GM19328 (cell line): ENCODE data around the gene MPP3.
"Not testable (repeated sequence)": the region's sequence is repeated elsewhere in the genome, so short reads cannot be mapped to it uniquely, and the experiment has no call there.

ENCODE experiments used
- ATAC-seq: cut with Tn5 transposase; IDR thresholded peaks from one replicate; pipeline ENCODE4 v1.9.1; 2021; ENCODE audit warnings: mild to moderate bottlenecking, moderate library complexity; ENCODE audit not compliant: unreplicated experiment

Gene MPP3

DNA sequence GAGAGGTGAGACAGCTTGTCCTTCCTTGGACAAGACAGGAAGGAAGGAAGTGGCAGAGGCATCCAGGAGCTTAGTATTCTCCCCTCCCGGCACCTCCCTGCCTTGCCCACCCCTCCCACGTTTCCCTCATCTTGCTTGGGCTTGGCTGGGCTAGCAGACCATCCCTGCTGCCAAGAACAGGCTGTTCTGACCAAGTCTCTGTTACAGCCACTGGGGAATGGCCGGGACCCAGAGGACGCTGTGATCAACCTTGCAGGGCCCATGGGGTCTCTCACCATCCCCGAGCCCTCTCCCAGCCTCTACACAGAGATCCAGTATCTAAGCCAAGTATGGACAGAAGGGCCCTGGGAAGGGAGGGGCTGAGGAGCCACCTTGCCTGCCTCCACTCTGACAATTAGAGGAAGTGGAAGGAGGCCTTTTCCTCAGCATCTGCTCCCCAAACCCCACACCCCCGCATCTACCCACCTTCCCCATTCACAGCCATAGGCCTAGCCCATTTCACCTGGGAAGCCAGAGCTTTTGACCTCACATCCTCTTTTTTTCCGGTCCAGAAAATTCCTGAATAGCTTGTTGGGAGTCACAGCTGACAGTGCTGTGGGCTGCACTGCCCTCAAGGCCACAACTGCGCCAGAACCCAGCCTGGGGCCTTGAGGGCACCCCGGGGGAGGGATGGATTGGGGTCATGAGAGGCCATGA lies 28.1 kb upstream of the MPP3 start:
- no peak for ATAC-seq

DNA sequence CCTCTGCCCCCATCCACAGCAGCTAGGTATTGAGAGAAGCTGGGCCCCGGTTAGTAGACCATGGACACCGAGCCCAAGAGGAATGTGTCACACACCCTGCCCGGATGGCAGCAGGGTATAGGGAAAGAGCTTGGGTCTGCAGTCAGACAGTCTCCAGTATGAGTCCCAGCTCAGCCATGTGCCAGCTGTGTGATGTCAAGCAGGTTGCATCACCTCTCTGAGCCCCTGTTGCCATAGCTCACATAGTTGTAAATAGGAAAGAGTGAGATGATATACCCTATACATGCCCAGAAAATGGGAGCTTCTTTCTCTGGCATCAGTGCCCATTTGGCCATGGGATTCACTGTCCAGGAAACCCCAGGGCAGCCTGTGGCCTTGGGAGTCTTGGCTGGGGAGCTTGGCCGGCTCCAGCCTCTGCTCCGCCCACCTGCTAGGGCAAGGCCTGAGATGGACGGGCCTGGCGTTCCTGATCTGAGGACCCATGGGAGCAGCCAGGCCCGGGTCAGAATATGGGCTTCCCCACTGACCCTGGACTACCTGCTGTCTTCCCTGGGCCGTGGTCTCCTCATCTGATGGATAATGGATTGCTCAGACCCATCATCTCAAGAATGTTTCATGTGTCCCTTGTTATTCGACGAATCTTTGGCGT lies 27.3 kb upstream of the MPP3 start:
- no peak for ATAC-seq

DNA sequence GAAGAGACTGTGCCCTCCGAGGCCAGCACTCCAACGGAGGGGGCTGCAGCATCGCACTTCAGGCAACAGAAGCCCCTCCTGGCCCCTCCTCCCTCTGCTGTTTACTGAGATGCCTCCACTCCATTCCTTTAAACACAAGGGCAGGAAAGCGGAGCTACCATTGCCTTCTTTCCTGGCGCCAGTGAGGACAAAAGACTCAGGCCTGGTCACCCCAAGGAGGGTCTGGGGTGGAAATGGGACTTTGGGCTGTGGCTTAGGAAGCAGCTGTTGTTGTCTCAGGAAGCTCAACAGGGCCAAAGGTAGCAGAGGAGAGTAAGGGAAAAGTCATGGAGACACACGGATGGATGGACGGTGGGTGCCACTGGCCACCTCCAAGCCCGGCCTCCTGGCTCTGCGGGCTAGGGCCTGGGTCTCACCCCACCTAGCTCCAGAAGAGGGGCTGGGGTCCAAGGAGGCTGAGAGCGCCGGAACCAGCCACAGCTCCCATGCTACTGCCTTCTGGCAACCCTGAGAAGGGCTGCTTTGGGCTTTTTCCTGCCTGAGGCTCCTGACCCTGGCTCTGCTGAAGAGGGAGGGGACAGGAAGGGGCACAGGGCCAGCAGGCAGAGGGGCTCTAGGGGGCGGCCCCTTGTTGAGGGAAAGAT lies 25.1 kb upstream of the MPP3 start:
- no peak for ATAC-seq

DNA sequence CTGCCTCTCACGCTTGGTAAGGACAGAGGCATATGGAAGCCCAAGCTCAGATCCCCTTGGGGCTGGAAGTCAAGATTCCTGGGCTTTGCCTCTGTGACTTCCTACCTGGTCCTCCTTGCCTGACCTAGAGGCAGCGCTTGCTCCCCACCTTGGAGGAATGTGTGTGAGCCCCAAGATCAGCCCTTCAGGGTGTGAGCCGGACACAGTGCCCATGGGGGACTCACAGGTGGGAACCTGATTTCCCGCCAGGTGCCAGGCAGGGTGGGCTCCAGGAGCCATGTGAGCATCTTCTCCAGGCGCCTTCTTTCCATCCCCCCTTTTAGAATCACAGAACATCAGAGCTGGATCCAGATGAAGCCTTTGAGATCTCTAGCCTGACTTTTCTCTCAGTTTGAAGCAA lies 24.2 kb upstream of the MPP3 start:
- no peak for ATAC-seq

DNA sequence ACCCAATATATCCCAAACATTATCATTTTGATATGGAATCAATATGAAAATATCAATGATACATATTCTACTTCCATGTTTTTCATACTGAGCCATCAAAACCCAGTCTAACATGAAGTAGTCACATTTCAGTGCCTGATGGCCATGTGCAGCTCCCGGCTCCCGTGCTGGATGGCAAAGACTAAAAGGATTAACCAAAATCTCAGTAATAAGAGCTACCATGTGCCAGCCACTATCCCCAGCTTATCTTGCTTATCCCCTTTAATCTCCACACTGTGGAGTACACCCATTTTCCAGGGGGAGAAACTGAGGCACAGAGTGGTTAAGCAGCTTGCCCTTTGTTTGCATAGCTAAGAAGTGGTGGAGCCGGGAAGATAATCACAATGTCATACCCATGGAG lies 23.2 kb upstream of the MPP3 start:
- ATAC-seq: no peak

DNA sequence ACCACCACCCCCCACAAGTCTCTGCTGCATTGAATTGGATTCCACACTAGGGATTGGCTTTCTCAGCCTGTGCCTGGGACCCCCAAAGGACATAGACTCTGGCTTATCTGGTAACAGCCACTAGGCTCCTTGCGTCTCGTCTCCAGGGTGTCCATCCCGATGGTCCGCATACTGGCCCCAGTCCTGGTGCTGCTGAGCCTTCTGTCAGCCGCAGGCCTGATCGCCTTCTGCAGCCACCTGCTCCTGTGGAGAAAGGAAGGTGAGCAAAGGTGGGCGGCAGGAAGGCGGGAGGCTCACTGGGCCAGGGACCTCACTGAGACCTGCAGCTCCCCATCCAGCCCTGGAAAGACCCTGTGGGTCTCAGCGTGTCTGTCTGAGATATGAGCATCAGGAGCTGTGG lies 22.1 kb upstream of the MPP3 start:
- ATAC-seq: no peak

DNA sequence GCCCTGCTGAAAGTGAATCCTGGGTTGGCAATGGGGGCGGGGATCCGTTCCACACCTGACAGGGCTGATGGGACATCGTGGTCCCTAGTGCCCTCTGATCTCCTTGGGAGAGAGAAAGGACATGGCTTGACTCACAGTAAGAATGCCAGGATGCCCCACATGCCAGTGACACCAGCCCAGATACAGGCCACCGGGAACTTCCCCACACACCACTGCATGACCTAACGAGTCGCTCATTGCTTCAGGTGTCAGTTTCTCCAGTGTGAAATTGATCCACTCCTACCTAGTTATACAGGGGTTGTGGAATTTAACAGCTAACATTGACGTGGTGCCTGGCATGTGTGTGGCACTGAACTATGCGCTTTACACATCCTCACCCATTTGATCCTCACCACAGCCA lies 21.6 kb upstream of the MPP3 start:
- no peak for ATAC-seq

DNA sequence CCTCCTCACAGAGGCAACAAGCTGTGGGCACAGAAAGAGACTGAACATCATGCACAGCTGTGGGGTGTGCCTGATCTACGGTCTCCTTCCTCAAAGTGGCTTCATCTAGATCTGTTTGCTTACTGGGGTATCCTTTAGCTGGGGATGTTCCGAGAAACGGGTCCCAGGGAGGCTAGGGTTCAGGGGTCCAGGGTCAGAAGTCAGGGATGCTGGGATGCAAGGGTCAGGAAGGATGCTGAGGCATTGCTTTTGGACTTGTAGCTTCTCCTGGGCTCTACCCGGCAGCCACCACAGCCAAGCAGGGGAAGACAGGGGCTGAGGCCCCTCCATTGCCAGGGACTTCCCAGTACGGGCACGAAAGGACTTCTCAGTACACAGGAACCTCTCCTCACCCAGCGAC lies 20.6 kb upstream of the MPP3 start:
- no peak for ATAC-seq

DNA sequence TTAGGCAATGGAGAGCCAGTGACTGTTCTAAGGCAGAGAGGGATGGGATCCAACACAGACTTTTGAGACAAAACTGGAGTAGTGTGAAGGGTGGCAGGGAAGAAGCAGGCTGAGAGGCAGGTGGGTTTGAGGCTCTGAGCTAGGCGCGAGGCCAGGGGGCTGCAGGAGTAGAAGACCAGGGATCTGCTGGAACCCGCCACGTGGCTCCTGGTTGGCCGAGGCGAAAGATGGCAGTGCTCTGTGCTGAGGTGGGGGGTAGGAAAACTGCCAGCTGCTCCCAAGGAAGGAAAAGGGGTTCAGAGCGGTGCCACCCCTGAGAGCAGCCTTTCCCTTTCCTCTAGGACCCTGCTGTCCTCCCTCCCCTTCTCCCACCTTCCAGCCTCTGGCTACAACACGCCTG lies 19.6 kb upstream of the MPP3 start:
- ATAC-seq: no peak

DNA sequence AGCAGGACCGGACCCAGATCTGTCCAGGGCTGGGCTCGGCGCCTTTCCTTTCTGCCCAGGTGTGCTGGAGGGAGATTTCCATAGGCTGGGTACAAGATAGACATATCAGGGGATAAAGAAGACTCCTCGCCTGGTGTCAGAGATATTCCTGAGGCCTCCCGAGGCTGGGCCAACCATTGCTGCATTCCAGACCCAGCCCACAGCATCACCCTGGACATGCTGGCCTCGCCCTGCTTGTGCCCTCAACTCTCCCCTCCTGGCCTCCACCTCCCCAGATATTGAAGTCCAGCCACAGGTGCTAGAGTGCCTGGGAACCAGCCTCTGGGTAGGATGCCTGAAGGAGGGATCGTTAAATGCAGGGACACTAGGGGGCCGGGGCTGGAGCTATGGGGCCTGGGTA lies 16.2 kb upstream of the MPP3 start:
- no peak for ATAC-seq

DNA sequence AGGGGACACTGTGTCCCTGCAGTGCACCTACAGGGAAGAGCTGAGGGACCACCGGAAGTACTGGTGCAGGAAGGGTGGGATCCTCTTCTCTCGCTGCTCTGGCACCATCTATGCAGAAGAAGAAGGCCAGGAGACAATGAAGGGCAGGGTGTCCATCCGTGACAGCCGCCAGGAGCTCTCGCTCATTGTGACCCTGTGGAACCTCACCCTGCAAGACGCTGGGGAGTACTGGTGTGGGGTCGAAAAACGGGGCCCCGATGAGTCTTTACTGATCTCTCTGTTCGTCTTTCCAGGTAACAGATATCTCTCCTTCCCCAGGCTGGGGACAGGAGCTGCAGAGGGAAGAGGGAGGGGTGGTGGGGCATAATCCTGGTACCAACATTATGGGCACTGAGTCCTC lies 15.7 kb upstream of the MPP3 start:
- no peak for ATAC-seq

DNA sequence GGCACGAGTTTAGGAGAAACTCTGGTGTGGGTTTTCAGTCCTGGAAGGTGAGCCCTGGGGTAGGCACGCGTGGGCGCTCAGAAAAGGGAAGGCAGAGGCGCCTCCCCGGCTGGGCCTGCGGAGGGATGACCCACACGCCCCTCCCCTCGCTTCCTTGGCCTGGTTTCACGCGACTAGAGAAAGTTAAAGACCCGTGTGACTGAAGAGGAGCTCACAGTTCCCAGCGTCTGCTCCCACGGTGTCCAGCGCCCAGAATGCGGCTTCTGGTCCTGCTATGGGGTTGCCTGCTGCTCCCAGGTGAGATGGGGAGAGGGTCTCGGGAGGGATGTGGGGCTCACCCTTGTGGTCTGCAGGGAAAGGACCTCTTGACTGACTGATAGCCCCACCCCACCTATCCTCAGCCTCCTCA lies 14.0 kb upstream of the MPP3 start, which contains the start of gene CD300LG:
TSS of gene CD300LG (plus strand) at position 214 of the 409 bp plus-strand sequence. CDS start at position 255, 41 bp downstream.
- ATAC-seq: no peak

DNA sequence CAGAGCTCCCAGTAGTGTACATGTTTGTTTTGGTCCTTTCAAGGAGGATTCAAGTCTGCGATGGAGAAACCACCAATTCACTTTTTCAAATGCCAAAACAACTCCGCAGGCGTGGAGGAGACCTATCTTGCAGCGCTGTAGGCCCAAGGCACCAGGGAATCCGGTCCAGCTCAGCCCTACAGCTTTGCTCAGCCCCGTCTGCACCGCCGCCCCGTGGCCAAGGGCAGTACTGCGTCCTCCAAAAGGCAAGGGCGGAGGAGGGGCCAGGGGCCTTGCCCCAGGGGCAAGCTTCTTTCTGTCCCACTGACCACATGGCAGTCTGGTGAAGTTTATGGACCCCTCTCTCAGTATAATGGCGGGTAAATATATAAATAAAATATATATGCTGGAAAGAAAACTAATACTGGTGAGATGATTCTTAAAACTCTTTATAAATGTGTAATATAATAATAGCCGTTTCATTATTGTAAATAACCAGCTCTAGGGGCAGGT lies 13.3 kb upstream of the MPP3 start:
- no peak for ATAC-seq

DNA sequence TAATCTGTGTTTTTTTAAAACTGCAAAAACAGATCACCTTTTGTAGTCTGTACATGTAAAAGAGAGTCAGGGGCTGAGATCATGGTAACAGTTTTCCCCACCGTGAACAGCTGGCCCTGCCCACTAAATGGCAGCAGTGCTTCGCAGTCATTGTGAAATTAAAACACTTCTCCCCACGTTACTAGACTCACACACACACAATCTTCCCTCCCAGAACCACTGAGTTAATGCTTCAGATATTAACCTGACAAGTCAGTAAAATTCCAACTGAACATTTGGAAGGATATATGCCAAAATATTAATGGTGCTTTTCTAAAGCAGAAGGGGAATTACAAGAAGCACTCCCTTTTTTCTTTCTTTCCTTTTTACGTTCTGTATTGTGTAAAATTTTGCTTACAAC lies 12.8 kb upstream of the MPP3 start:
- no peak for ATAC-seq

DNA sequence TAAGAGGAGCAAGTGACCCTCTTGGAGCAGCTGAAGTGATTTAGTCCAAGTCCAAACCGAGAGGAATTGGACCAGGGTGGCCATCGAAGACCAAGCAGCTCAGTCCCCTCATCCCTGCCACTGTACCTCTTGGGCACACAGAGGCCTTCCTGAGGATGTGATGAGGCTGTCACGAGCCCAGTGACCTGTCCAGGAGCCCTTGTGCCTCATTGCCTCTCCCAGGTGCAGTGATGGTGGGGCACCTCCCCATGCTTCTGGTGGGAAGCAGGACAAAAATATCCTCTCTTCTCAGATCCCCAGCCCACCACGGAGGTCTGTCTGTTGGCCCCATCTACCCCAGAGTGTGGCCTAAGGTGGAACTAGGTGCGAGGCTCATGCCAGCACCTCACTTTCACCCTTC lies 11.3 kb upstream of the MPP3 start:
- ATAC-seq: no peak

DNA sequence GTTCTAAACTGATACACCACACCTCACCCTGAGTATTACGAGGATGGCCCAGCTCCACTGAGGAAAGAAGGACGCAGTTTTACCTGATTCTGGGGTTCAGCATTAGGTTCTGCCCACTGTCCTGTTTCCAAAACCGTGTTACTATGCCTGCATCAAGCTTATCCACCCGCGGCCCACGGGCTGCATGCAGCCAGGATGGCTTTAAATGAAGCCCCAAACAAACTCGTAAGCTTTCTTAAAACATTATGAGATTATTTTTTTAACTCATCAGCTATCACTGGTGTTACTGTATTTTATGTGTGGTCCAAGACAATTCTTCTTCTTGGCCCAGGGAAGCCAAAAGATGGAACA lies 10.0 kb upstream of the MPP3 start:
- no peak for ATAC-seq

DNA sequence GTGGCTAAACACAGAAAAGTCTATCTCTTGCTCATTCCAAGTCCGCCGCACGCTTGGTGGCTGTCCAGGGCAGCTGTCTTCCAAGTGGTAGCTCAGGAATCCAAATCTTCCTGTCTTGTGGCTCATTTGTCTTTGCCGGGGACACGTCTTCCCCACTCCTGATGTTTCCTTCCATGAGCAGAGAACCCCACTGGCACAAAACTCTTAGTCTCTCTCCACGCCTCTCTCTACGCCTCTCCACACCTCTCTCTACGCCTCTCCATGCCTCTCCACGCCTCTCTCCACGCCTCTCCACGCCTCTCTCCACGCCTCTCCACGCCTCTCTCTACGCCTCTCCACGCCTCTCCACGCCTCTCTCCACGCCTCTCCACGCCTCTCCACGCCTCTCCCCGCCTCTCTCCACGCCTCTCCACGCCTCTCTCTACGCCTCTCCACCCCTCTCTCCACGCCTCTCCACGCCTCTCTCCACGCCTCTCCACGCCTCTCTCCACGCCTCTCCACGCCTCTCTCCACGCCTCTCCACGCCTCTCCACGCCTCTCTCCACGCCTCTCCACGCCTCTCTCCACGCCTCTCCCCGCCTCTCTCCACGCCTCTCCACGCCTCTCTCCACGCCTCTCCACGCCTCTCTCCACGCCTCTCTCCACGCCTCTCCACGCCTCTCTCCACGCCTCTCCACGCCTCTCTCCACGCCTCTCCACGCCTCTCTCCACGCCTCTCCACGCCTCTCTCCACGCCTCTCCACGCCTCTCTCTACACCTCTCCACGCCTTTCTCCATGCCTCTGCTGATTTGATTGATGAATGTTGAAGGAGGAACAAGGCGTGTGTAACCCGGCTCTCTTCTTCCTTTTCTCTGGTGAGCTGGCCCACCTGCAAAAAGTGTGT lies 9.4 kb upstream of the MPP3 start:
- not testable (repeated sequence) for ATAC-seq

DNA sequence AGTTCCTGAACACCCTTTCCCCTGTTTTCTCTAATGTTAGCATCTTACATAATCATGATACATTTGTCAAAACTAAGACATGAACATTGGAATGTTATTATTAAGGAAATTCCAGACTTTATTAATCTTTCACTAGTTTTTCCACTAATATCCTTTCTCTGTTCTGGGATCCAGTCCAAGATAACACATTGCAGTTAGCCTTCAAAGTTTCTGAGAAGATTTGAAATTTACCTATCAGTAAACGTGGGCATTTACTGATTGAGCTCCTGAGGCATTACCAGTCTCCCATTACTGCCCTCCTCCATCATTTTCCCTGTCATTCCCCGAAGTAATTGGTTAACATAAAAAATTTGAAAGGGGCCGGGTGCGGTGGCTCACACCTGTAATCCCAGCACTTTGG lies 8.3 kb upstream of the MPP3 start:
- ATAC-seq: no peak

DNA sequence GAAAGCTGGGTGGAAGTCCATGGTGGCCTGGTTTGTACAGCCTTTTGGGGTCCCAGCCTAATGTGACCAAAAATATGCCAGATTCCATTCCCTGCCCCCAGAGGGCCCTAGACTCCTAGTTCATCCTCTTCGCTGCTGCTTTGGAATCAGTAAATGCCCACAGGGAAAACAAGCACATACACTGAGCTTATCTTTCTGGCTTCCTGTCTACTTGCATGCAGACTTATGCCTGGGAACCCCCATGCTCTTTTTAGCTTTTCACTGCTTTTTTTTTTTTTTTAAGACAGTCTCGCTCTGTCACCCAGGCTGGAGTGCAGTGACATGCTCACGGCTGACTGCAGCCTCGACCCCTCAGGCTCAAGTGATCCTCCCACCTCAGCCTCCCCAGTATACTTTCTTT lies 7.9 kb upstream of the MPP3 start:
- no peak for ATAC-seq

DNA sequence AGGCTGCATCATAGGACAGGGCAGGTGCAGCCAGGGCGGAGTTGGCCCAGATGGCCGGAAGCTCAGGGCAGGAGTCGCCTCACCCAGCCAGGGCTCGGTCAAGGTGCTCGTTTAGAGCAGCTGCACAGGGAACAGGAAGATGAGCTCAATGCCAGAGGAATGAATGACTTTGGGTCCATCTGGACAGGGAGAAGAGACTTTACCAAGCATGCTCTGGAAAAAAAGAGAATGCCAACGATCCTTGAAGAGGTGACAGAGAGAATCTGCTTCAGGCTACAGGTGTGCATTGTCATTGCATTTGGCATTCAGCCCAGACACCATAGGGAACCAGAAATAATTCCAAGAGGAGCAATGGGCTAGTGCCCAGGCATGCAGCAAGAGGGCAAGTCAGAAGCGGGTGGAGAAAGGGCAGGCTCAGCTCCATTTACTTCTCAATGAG lies 6.7 kb upstream of the MPP3 start:
- ATAC-seq: no peak

DNA sequence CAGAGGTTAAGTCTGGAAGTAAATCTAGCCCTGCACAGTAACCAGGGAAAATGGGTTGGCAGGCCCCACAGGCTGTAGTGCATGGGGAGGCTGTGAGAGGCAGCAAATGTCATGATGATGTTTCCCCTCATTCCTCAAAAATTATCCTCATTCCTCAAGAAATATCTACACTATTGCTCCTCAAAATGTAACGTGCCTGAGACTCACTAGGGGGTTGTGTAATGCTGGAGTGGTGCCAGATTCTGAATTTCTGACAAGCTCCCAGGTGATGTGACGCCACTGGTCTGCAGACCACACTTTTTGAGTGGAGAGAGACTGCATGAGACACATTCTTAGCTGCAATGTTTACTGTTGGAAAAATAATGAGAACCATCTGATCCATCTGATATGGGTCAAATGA lies 1.2 kb upstream of the MPP3 start:
- no peak for ATAC-seq
